GM23248 (cell line): ENCODE results near the gene MRM3. TPM values are rescaled to one million over a fixed set of nuclear protein-coding genes. Genes with fewer than 3 reads are reported as not detected.

Experiments used
- DNase-seq: peaks from one replicate; pipeline ENCODE4 v3.0.0-alpha.2; 2015
- H2AFZ ChIP-seq: fragments of 200-600 bp; sonication (generic); 2 replicates; pipeline ENCODE4 v1.6.1; 2016; ENCODE audit warnings: antibody characterized with exemption
- H3F3A ChIP-seq: fragments of 200-600 bp; sonication (generic); 2 replicates; pipeline ENCODE4 v1.6.1; 2016; ENCODE audit warnings: mild to moderate bottlenecking, antibody characterized with exemption, mixed run types; ENCODE audit not compliant: insufficient read depth
- H3K27ac ChIP-seq: fragments of 200-600 bp; sonication (generic); 2 replicates; pipeline ENCODE4 v1.5.1; 2016; ENCODE audit warnings: mild to moderate bottlenecking
- H3K27me3 ChIP-seq: fragments of 200-600 bp; sonication (generic); replicated peaks from 2 replicates; pipeline ENCODE4 v1.6.1; 2016; ENCODE audit warnings: mild to moderate bottlenecking; ENCODE audit not compliant: insufficient read depth
- H3K36me3 ChIP-seq: fragments of 200-600 bp; sonication (generic); 2 replicates; pipeline ENCODE4 v1.6.1; 2016; ENCODE audit warnings: low read depth, mild to moderate bottlenecking
- H3K4me1 ChIP-seq: fragments of 200-600 bp; sonication (generic); 2 replicates; pipeline ENCODE4 v1.6.1; 2016; ENCODE audit warnings: mild to moderate bottlenecking; ENCODE audit not compliant: insufficient read depth
- H3K4me2 ChIP-seq: fragments of 200-600 bp; sonication (generic); one replicate; pipeline ENCODE4 v1.6.1; 2016; ENCODE audit warnings: mild to moderate bottlenecking; ENCODE audit not compliant: unreplicated experiment
- H3K4me3 ChIP-seq: fragments of 200-600 bp; sonication (generic); 2 replicates; pipeline ENCODE4 v1.5.1; 2016; ENCODE audit warnings: mild to moderate bottlenecking
- H3K79me2 ChIP-seq: fragments of 200-600 bp; sonication (generic); 2 replicates; pipeline ENCODE4 v1.6.1; 2016; ENCODE audit warnings: mild to moderate bottlenecking; ENCODE audit not compliant: insufficient read depth
- H3K9ac ChIP-seq: fragments of 200-600 bp; sonication (generic); 2 replicates; pipeline ENCODE4 v1.6.1; 2016; ENCODE audit warnings: mild to moderate bottlenecking
- H3K9me2 ChIP-seq: fragments of 200-600 bp; sonication (generic); 2 replicates; pipeline ENCODE4 v1.6.1; 2016; ENCODE audit warnings: mixed run types, mild to moderate bottlenecking, moderate library complexity; ENCODE audit not compliant: insufficient read depth
- H3K9me3 ChIP-seq: fragments of 200-600 bp; sonication (generic); one replicate; pipeline ENCODE4 v1.6.1; 2017; ENCODE audit warnings: low read depth
- H4K20me1 ChIP-seq: fragments of 200-600 bp; sonication (generic); 2 replicates; pipeline ENCODE4 v1.6.0; 2016; ENCODE audit not compliant: insufficient read depth
- EZH2 ChIP-seq: fragments of 200-600 bp; sonication (generic); IDR thresholded peaks from 2 replicates; pipeline ENCODE4 v1.6.1; 2018; ENCODE audit warnings: antibody characterized with exemption, mild to moderate bottlenecking; ENCODE audit not compliant: insufficient read depth, poor library complexity, severe bottlenecking
- EZH2phosphoT487 ChIP-seq: fragments of 200-600 bp; sonication (generic); IDR thresholded peaks from 2 replicates; pipeline ENCODE4 v1.6.1; 2018; ENCODE audit warnings: antibody characterized with exemption, moderate library complexity, mild to moderate bottlenecking, low read depth; ENCODE audit not compliant: insufficient read depth
- WGBS, 2 experiments: methylation state at CpG; one replicate each; pipeline ENCODE4 v1.1.6; 2015 to 2017; ENCODE audit warnings: low lambda C conversion rate in 2 of 2, low coverage in 1 of 2; ENCODE audit errors: missing lambda C conversion rate in 2 of 2; 5-methylcytosine and 5-hydroxymethylcytosine counted together
- in situ Hi-C: fragments of 300-500 bp; cut with MboI; formaldehyde crosslinking; loops from 2 replicates; pipeline ENCODE4 v1.15.0; 2020
- polyA plus RNA-seq: library from polyadenylated mRNA; unstranded; fragments of >200 nt; fragmentation: Nextera tagmentation; extraction: Ambion mirVana; gene quantifications from 2 replicates; pipeline ENCODE4 v1.2.1, GENCODE V29; 2016
- total RNA-seq: library from RNA; depleted of rRNA; stranded (reverse); fragments of >200 nt; shearing (Covaris generic); gene quantifications from 2 replicates; pipeline ENCODE4 v1.2.3, GENCODE V29; 2014

The MRM3 gene
- total and polyA plus RNA-seq, 2 experiments from 2014 or later: 19.1 to 19.3 TPM

DNA sequence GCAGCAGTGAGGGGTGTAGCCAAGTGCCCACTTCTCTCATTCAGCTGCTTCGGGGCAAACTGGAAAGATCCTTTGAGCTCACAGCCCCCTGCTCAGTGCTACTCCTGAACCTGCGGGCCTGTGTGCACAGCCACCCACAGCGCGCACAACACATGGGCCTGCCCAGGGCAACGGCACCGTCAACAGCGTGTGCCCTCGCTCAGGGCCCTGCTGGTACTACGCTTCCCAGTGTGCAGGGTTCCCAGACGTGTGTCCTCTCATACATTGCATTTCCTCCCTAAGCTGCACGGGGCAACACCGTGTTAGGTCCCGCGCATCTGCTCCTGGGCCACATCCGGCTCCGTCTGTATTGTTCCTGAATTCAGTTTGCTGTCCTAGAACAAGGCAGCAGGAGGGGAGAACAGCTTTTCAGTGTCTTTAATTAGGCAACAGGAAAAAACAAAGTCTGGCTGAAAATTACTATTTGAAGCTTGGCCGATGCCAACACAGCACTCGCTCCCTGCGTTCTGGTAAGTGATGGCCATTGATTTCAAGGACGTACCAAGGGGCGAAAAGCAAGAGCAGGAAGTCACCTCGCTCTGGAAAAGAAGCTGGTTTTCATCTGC is 15.2 kb downstream of the MRM3 start:
- WGBS, 2 experiments: 85 to 86% methylated on average over 22 of the region's 22 CpGs
- no peaks in the 10 kb centered on the region for H3K9me3 ChIP-seq
- no peaks in the 10 kb centered on the region for H4K20me1 ChIP-seq
- H3K9ac ChIP-seq: no peak overlapping the region
- H3K9me2 ChIP-seq: no peaks in the 10 kb centered on the region
- no peaks in the 10 kb centered on the region for H3K4me1 ChIP-seq
- H3K27ac ChIP-seq: no peak overlapping the region
- in situ Hi-C loops: no loop called here
- H3K4me2 ChIP-seq: no peak overlapping the region
- H3K79me2 ChIP-seq: no peaks in the 10 kb centered on the region
- no peak overlapping the region for H3K4me3 ChIP-seq
- H3K36me3 ChIP-seq: no peaks in the 10 kb centered on the region
- no peak for DNase-seq
- no peak for TF ChIP-seq EZH2phosphoT487
- no peak for TF ChIP-seq EZH2
- H2AFZ ChIP-seq: no peak overlapping the region
- H3K27me3 ChIP-seq: no peaks in the 10 kb centered on the region
- no peaks in the 10 kb centered on the region for H3F3A ChIP-seq

DNA sequence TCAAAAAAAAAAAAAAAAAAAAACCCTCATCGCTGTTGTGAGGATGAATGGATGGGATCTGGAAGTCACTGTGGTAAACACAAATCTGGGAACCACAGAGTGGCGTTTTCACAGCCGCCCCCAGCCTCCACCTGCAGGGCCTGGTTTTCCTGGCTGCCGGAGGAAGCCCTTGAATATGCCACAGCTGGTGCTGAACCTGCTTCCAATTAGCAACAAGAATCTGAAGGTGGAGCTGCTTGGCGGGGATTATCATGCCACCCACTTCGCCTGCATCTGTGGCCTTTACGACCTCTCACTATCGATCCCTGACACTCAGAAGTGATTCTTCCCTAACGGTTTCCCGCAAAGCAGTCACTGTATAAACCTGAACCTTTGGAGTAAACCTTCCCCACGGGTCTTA is 16.1 kb downstream of the MRM3 start:
- H3K4me3 ChIP-seq: no peak overlapping the region
- no peaks in the 10 kb centered on the region for H3K27me3 ChIP-seq
- H3F3A ChIP-seq: no peaks in the 10 kb centered on the region
- no peaks in the 10 kb centered on the region for H3K4me1 ChIP-seq
- no peaks in the 10 kb centered on the region for H3K79me2 ChIP-seq
- no peak for DNase-seq
- no peak overlapping the region for H3K4me2 ChIP-seq
- in situ Hi-C loops: no loop called here
- no peak overlapping the region for H3K9ac ChIP-seq
- H3K36me3 ChIP-seq: no peaks in the 10 kb centered on the region
- no peaks in the 10 kb centered on the region for H4K20me1 ChIP-seq
- WGBS, 2 experiments: 69 to 70% methylated on average over 11 of the region's 11 CpGs
- no peak overlapping the region for H2AFZ ChIP-seq
- no peak for TF ChIP-seq EZH2
- no peak for TF ChIP-seq EZH2phosphoT487
- H3K9me3 ChIP-seq: no peaks in the 10 kb centered on the region
- no peaks in the 10 kb centered on the region for H3K9me2 ChIP-seq
- H3K27ac ChIP-seq: no peak overlapping the region

DNA sequence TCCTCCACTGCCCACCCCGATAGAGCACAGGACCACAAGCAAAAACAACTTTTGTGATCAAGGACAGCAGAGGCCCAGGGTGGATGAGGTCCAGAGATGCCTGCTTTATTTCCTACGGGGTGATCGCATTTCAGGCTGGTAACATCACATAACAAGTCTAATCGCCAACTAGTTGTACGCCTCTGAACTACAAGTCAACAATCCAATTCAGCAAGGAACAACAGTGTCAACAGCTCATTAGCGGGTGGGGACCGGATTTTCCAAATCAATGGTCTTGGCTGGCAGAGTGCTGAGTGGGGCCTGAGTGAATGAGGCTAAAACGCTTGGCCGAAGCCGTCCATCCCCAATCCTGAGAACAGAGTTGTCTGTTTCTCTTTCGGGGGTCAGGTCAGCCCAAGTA is 17.1 kb downstream of the MRM3 start:
- H3K4me1 ChIP-seq: no peaks in the 10 kb centered on the region
- no peaks in the 10 kb centered on the region for H3F3A ChIP-seq
- DNase-seq: no peak
- no peaks in the 10 kb centered on the region for H3K36me3 ChIP-seq
- H3K4me3 ChIP-seq: no peak overlapping the region
- H3K9ac ChIP-seq: no peak overlapping the region
- H3K4me2 ChIP-seq: no peak overlapping the region
- H3K79me2 ChIP-seq: no peaks in the 10 kb centered on the region
- H2AFZ ChIP-seq: no peak overlapping the region
- TF ChIP-seq EZH2 (no peak), EZH2phosphoT487 (no peak)
- H3K27ac ChIP-seq: no peak overlapping the region
- in situ Hi-C loops: no loop called here
- WGBS, 2 experiments: 89 to 90% methylated on average over 11 of the region's 11 CpGs
- no peaks in the 10 kb centered on the region for H3K9me3 ChIP-seq
- no peaks in the 10 kb centered on the region for H3K27me3 ChIP-seq
- H3K9me2 ChIP-seq: no peaks in the 10 kb centered on the region
- H4K20me1 ChIP-seq: no peaks in the 10 kb centered on the region

DNA sequence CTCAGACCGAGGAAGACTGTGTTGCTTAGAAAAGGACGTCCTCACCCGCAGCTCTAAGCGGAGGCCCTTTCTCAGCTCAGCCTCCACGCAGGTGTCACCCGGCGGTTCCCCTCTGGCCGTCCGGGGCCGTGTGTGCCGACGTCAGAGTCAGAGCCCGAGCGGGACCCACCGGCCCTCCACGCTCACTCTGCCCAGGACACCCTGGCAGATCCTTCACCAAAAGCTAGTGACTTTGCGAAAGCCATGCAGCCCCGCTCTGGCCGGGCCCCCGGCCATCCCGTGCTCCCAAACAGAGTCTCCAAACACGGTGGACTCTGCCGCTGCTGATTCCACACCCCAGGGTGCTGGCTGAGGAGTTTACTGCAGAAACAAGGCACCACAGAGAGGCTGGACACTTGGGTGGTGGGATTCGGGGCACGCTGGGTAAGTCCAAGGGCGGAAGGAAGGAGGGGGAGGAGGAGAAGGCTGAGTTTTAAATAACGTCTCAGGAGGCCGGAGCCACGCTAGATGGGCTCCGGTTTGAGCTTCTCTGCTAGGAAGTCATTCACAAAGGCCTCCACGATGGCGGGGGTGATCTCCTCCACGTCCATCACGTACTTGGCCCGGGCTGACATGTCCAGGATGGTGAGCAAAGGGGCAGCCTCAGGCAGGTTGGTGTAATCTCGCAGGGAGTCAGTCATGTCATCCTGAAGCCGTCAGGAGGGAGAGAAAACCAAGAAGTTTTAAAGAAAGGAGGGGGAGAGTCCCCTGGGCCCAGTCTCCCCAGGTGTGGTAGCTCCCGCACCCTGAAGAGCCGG is 18.5 kb downstream of the MRM3 start:
- Histone ChIP-seq H3K9me3 (no peaks in the 10 kb centered on the region), H2AFZ (no peak overlapping the region), H3K27ac (no peak overlapping the region), H3F3A (no peaks in the 10 kb centered on the region), H4K20me1 (no peaks in the 10 kb centered on the region), H3K9me2 (no peaks in the 10 kb centered on the region), H3K4me3 (no peak overlapping the region), H3K9ac (no peak overlapping the region), H3K79me2 (no peaks in the 10 kb centered on the region), H3K36me3 (no peaks in the 10 kb centered on the region), H3K27me3 (no peaks in the 10 kb centered on the region), H3K4me1 (no peaks in the 10 kb centered on the region), H3K4me2 (no peak overlapping the region)
- in situ Hi-C loops: no loop called here
- DNase-seq: no peak
- TF ChIP-seq EZH2phosphoT487 (no peak), EZH2 (no peak)
- 92 to 94% methylated on average over 36 to 39 of the region's 39 CpGs for WGBS, 2 experiments
